NCI-H2171 treated with DMSO at 0.1 percent for 48 hours (cell line): ENCODE results near the gene LTA.
"Not testable (repeated sequence)": the region's sequence is repeated elsewhere in the genome, so short reads cannot be mapped to it uniquely, and the experiment has no call there.

ENCODE experiments used
- DNase-seq: peaks from one replicate; lab custom pipeline; 2025; lab: John Stamatoyannopoulos, UW

The LTA gene

DNA sequence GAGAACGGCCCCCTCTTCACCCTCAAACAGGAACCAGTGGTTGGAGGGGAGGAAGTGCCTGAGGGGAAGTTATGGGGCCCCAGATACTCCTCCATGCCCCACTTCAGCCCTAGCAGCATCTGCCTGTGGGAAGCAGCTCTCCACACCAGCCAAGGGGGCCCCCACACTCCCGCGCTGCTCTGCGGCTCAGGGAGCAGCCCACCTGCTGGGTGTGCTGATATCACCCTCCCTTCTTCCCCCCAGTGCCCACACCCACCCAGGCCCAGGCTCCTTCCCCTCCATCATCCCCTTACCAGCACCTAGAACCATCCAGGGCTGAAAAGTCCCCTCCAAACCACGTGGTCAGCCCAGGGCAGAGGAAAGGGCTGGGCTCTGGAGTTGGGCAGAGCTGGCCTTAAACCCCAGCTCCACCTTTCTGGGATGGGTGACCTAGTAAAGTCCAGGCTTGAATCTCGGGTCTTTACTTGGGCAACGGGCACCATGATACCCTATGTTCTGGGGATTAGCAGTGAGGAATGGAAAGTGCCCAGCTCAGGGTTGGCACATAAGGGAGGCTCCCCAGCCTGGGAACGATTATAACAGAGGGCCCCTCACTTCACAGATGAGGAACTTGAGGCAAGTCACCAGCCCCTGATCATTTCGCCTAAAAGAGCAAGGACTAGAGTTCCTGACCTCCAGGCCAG, 14.7 kb downstream of the LTA start:
- no peak for DNase-seq

DNA sequence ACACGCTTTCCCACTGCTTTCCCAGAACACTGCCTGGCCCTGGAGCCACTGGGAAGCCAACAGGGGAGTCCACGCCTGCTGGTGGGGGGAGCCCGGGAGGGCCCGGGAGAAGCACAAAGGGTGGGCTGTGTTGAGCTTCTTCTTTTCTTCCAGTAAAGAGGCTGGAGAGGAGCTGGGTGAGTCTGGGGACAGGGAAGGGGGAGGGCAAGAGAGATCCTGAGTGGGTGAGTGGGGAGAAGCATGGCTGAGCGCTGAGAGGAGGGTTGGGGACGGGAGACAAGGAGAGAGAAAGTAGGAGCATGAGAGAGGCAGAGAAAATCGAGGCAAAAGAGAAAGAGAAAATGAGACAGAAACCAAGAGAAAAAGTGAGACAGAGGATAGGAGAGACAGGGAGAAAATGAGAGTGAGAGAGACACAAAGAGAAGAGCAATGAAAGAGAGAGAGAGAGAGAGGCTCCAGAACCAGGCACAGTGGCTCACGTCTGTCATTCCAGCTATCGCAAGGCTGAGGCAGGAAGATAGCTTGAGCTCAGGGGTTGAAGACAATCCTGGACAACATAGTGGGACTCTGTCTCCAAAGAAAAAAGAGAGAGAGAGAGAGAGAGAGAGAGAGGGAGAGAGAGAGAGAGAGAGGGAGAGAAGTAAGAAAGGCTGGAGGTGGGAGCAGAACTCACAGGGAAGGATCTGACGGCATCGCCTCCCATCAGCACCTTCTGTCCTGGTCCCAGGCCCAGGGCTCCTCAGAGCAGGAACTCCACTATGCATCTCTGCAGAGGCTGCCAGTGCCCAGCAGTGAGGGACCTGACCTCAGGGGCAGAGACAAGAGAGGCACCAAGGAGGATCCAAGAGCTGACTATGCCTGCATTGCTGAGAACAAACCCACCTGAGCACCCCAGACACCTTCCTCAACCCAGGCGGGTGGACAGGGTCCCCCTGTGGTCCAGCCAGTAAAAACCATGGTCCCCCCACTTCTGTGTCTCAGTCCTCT, 16.0 kb downstream of the LTA start:
- DNase-seq: no peak

DNA sequence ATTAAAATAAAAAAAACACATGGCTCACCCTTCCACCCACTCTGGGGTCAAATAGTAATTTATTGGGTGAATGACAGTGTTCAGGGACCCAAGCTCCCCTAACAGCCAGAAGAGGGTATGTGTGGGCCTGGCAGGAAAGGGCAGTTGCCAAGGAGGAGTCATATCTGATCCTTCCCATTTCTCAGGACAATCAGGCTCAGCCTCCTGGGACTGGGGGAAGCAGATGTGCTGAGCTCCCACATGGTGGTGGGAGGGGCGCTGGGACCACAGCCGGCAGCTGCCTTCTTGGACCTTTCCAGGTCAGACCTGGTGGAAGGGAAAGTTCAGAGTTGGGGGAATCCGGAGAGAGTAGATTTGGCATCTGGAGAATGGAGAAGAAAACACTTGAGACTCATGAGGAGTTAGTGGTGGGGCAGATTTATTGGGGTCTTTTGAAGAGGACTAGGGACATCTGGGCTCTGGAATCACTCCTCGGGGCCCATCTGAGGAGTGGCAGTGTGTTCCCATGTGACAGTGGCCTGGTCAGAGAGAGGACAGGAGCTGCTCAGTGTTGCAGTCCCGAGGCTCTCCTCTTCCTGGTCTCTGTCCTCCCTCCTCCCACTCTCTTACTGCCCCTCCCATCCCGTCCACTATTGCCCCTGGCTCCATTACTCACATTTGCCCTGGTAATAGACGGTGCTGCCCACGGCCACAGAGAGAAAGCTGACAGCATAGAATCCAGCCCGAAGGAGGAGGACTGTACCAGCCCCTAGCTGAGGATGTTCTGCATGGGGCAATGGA, 17.0 kb downstream of the LTA start:
- no peak for DNase-seq

DNA sequence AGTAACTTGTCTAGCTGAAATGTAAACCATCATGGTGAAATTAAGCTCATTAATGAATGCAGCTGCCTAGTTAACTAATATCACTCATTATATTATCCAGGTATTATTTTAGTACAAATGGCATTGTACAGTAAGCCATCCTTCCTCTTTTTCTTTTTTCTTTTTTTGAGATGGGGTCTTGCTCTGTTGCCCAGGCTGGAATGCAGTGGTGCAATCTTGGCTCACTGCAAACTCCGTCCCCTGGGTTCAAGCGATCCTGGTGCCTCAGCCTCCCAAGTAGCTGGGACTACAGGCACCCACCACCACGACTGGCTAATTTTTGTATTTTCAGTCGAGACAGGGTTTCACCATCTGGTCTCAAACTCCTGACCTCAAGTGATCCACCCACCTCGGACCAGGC, 18.6 kb downstream of the LTA start:
- not testable (repeated sequence) for DNase-seq

DNA sequence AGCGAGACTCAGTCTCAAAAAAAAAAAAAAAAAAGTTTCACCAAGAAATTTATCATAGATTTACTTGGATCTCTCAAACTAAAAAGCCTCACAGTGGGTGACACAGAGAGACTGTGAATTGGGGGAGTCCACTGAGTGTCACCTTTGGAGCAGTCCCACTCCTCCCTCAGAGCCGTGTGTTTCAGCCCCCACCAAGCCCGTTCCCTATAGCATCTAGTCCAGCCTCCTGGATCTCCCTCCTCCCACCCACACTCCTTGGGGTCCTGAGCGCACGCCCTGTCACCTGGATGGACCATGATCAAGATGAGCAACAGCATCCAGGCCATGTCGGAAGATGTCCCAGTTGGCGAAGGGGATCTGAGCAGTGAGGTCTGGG, 20.3 kb downstream of the LTA start:
- no peak for DNase-seq

DNA sequence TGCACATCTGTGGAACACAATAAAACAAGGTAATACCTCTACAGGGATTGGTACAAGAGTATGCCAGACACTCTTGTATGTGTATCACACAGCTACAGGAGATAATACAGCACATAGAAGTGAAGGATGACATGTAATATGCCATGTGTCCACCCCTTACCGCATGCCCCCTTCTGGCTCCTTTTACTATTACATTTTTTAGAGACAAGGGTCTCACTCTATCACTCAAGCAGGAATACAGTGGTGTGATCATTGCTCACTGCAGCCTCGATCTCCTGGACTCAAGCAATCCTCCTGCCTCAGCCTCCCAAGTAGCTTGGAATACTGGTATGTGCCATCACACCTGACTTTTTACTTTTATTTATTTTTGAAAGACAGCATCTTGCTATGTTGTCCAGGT, 24.9 kb downstream of the LTA start:
- DNase-seq: peak; percentile 34

DNA sequence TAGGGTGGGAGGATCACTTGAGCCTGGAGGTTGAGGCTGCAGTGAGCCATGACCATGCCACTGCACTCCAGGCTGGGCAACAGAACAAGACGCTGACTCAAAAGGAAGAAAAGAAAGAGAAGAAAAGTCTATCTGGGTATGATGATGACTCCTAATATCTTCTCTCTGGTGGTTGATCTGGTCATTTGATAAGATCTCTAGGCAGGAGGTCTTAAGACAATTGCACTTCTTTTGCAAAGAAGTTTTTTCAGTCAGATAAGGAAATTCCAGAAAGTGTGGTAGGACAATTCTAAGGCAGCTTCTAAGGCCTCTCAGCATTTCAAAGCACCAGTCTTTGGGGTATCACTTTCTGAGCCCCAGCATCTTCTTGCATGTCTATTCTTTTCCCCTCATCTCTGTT, 35.2 kb downstream of the LTA start:
- no peak for DNase-seq

DNA sequence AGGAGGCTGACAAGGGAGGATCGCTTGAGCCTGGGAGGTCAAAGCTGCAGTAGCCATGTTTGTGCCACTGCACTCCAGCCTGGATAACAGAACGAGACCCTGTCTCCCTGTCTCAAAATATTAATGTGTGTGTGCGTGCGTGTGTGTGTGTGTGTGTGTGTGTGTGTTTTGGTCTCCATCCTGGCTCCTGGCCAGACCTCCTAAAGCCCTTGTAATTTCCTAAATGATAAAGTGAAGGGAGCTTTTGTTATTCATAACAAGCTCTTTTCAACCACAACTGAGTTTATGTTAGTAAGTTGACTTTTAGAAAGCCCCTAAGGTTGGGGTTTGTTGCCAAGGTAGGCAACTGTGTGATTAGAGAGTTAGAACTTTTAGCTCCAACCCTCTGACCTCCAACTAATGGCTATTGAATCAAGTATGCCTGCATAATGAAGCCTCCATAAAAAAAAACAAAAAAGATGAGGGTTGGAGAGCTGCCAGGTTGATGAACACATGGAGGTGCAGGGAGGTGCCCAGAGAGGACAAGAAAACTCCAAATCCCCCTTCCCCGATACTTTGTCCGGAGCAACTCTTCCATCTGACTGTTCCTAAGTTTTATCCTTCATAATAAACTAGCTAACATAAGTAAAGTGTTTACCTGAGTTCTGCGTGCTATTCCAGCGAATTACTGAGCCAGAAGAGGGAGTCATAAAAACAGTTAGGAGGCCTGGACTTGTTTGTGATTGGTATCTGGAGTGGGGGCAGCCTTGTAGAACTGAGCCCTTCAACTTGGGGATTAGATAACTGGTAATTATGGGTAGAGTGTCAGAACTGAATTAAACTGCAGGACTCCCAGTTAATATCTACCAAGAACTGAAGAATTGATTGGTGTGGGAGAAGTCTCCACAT, 37.7 kb downstream of the LTA start:
- peak; percentile 21 for DNase-seq

DNA sequence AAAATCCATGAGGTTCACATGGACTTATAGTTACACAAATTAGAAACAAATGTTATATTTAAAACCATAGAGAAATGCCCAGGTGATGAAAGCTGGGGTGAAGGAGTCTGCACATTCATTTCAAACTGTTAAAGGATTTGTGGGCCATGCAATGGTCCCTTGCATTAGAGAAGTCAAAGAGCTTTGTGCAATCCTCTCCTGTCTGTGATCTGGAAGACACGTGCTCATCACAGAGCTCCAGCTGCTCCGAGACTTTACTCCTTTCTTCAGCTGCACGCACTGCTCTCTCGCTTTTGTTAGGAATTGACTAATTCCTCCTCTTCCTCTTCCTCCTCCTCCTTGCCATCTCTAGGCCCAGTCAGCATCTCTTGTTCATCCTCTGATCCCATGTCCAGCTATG, 38.9 kb downstream of the LTA start:
- no peak for DNase-seq

DNA sequence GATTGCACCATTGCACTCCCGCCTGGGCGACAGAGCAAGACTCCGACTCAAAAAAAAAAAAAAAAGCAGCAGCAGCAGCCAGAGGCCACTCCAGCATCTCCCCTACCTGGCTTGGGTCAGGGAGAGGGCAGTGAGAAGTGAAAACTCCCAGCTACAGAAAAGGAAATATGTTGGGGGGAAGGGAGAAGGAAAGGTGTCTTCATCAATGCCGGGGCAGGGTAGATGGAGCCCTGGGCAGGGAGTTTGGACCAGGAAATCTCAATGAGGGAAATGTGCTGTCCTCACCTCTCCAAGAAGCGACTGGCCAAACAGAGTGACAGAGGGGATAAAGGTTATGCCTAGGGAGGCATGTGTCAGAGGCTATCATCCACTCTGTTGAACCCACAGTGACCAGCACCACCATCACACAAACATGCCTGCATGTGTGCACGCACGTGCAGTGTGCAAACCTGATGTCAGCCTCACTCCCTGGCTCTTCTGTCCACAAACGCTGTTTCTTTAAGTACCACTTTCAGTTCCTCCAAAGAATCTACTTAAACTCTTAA, 42.1 kb downstream of the LTA start:
- DNase-seq: no peak

DNA sequence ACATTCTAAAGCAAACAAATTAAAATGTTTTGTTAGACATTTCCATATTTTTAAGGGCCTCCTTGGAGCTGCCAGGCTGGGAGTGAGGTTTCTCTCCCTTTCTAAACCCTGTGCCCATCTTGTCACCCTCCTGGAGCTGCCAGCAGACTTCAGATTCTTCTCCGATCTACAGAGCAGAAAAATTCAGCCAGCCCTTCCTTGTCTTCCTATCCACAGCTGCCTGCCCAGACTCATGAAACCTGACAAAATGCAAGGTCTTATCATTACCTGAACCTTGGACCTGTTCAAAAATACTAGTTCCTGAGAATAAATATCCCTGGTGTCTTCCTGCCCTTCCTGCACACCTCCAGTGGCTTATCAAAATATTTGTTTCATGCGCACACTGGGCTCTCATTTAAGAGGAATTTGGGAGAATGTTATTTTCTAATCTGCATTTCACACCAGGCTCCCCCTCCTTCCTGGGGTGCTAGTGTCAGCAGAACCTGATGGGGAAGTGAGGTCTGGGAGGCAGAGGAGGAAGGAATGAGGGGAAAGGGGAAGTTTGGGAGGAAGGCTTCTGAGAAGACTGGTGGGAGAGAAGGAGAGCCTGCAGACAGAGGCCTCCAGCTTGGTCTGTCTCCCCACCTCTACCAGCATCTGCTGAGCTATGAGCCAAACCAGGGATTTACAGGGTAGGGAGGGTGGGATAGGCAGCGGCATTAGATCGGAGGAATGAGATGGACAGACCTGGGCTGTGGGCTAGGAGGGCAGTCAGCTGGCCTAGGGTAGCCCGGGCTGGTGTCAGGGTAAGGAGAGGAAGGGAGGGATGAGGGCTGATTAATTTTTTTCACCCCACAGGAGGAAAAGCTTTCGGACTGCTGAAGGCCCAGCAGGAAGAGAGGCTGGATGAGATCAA, 42.8 kb downstream of the LTA start, which contains the start of gene AIF1:
Gene AIF1 (plus strand): TSS at position 551 of the 895 bp plus-strand sequence. CDS start 96 bp downstream, at position 647.
- no peak for DNase-seq

DNA sequence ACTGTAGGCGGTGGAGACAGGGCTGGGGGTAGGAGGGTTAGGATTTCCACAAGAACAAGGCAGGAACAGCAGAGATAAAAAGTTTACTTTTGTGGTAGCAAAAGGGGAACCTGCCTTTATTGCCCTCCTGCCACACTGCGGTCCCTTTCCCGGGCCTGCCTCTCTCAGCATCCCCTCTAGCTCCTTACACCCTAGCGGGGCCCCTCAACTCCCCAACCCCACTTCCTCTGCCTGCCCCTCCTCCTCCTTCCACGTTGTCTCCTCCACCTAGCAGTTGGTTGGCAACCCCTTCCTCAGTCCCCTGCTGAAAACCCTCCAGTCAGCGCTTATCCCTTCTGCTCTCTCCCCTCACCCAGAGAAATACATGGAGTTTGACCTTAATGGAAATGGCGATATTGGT, 43.7 kb downstream of the LTA start:
- no peak for DNase-seq

DNA sequence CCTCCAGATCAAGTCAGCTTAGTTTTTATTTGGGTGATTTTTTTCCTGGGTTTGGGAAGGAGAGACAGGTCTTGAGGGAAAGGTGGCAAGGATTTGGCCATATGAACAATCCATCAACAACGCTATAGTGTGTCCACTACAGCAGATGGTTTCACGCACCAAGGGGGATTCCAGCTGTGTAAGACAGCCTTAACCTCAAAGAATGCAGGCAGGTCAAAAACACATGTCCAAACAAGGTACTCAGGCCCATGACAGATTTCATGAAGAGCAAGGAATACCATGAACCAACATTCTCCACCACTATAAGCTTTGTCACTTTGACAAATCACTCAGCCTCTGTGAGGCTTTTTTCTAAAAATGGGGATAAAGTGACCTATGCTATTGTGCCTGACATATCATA, 44.9 kb downstream of the LTA start:
- DNase-seq: no peak

DNA sequence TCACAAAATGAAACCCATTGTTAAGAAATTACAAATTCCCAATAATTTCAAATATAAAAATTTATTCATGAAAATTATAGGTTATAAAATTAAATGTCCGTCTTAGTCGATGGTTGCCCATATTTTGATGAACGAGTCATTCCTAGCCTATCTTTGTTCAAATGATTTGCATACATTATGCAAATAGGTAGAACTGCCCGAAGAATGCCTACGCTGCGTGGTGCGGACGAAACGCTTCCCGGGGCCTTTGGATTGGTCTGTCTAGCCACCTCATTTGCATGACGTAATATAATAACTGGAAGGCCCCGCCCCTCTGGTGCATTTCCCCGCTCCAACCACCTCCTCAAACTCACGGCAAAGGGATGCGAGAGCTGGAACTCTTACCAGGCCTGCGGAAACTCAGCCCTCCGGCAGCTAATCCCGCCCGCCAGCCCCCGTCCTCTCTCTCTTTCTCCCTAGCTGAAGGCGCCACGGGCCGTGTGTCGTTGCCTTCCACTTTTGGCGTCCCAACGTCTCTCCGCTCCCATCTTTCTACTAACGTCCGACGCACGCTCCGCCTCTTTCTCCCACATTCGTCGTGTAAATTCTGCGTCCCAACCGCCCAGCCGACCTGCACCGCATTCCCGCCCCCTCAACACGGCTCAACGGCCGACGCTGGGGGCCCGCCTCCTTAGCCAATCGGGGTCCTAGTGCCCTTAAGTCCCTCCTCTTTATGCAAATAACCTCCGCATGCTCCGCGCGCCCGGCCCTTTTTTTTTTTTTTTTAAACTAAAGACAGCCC, 47.9 kb downstream of the LTA start:
- DNase-seq: peak; percentile 99

DNA sequence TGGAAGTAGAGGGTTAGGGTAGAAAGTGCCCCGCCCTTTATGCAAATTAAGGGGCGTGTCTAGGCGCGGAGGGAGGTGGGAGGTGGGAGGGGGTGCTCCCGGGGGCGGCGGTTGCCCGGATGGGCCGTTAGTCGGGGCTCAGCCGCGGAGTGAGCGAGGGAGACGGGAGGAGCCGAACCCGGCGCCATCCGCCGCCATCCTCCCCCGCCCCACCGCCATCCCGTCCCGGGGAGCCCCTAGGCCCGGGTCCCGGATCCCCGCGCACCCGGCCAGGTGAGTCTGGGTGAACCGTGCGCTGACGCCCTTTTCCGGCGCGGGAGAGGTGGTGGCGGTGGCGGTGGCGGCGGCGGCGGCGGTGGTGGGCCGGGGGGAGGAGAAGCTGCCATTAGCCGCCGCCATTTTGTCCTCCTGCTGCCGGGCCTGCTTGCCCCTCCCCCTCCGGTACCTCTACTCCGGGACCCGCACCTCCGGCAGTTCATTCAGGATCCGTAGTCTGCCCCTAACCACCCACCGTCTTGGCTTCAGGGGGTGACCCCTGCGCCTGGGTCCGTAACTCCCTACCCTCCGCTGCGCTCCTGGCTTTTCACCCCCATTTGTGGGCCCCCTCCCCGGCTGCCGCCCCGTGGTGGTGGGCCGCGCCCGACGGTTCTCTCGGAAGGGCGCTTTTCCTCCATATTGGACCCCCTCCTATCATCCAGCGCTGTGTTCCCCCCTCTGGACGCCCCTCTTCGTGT, 48.7 kb downstream of the LTA start, which contains the start of gene PRRC2A:
Gene PRRC2A (plus strand): TSS at position 130 of the 734 bp plus-strand sequence. CDS start 2,075 bp downstream, outside the sequence.
- DNase-seq: peak; percentile 86

DNA sequence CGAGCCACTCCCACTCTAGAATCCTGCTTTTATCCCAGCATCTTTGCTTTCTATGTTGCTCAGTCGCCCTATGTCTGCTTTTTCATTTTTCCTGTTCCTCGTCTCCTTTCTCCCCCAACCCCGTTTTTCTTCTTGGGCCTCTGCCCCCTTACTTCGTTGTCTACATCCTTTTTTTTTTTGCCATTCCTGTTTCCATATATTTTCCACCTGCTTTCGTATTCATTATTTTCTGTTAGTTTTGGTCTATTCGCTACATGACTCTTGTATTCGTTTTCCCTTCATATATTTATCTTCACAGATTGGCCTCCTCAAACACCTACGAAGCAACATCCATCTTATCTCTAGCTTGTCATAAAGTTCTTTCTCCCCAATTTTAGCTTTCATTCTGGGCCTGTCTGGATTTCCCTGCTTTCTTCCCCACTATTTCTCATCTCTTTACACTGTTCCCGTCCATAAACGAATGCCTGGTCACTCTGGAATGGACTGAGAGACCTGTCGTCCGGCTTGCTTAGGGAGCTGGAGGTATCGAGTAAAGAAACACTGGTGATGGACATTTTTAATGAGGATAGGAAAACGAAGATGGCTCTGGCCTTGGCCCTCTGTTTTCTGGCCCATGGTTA, 49.3 kb downstream of the LTA start:
- no peak for DNase-seq

DNA sequence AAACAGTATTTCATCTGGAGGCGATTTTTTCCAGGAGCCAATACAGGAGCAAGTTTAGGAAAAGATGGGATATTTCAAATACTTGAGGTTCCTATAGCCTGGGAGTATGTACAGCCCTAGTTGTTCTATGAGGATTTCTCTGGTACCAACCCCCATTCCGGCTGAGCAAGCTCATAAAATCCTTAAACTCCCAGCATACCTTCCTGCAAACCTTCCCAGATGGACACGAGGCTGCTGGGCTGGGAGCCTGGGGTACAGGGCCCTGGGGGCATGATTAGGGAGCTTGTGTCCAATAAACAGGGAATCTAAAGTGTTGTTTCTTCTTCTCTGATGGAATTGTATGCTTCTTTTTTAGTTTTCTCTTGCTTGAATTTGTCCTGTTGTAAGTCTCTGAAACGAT, 49.9 kb downstream of the LTA start:
- no peak for DNase-seq

DNA sequence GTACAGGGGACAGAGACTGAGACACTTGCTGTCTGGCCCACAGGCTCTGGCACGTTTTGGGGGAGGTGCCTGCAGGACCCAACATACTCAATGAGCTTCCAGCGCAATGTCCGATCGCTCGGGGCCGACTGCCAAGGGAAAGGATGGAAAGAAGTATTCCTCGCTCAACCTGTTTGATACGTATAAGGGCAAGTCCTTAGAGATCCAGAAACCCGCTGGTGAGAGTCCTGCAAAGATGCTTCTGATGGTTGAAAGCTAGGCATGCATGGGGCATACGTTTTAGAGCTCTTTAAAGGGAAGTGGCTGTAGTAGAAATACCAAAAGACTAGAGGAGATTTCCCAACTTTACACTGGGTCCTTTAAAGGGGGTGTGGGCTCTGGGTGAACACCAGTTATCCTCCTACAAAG, 50.6 kb downstream of the LTA start:
- DNase-seq: no peak
